ENCODE data around the gene FHAD1. TPM values are rescaled to one million over a fixed set of nuclear protein-coding genes. Genes with fewer than 3 reads are reported as not detected.

Gene FHAD1
- total RNA-seq, 1 donor from 2014 or later = not detected

- Mint-ChIP-seq H3K36me3 (ENCODE audit: unreplicated experiment) (no peaks in the 10 kb centered on the region), H3K27ac (ENCODE audit: unreplicated experiment) (no peak overlapping the region), H3K4me1 (ENCODE audit: unreplicated experiment) (no peaks in the 10 kb centered on the region), H3K9me3 (ENCODE audit: unreplicated experiment) (no peaks in the 10 kb centered on the region), H3K4me3 (ENCODE audit: unreplicated experiment) (no peak overlapping the region), H3K27me3 (ENCODE audit: unreplicated experiment) (no peaks in the 10 kb centered on the region)
- DNase-seq (ENCODE audit: extremely low spot score, unreplicated experiment) = no peak
- TF ChIP-seq CTCF (IDR thresholded peaks at IDR 0.05) = no peak
These were observed 26.1 kb upstream of the FHAD1 start for GRCh38 chr1:15220825-15221431.

GRCh38 chr1:15222653-15223303, 24.2 kb upstream of the FHAD1 start:
- Mint-ChIP-seq H3K27ac (ENCODE audit: unreplicated experiment) (no peak overlapping the region), H3K36me3 (ENCODE audit: unreplicated experiment) (no peaks in the 10 kb centered on the region), H3K9me3 (ENCODE audit: unreplicated experiment) (no peaks in the 10 kb centered on the region), H3K4me3 (ENCODE audit: unreplicated experiment) (no peak overlapping the region), H3K4me1 (ENCODE audit: unreplicated experiment) (no peaks in the 10 kb centered on the region), H3K27me3 (ENCODE audit: unreplicated experiment) (no peaks in the 10 kb centered on the region)
- no peak for TF ChIP-seq CTCF (IDR thresholded peaks at IDR 0.05)
- DNase-seq (ENCODE audit: extremely low spot score, unreplicated experiment) = no peak

- Mint-ChIP-seq H3K27ac (ENCODE audit: unreplicated experiment) (no peak overlapping the region), H3K4me1 (ENCODE audit: unreplicated experiment) (no peaks in the 10 kb centered on the region), H3K4me3 (ENCODE audit: unreplicated experiment) (no peak overlapping the region), H3K36me3 (ENCODE audit: unreplicated experiment) (no peaks in the 10 kb centered on the region), H3K9me3 (ENCODE audit: unreplicated experiment) (no peaks in the 10 kb centered on the region), H3K27me3 (ENCODE audit: unreplicated experiment) (no peaks in the 10 kb centered on the region)
- TF ChIP-seq CTCF (IDR thresholded peaks at IDR 0.05) = no peak
- DNase-seq (ENCODE audit: extremely low spot score, unreplicated experiment) = no peak
These were observed 22.7 kb upstream of the FHAD1 start for GRCh38 chr1:15224259-15224869.

GRCh38 chr1:15224974-15225373, 22.0 kb upstream of the FHAD1 start:
- H3K36me3 Mint-ChIP-seq (ENCODE audit: unreplicated experiment) = no peaks in the 10 kb centered on the region
- H3K4me1 Mint-ChIP-seq (ENCODE audit: unreplicated experiment) = no peaks in the 10 kb centered on the region
- no peaks in the 10 kb centered on the region for H3K9me3 Mint-ChIP-seq (ENCODE audit: unreplicated experiment)
- no peak overlapping the region for H3K27ac Mint-ChIP-seq (ENCODE audit: unreplicated experiment)
- no peak overlapping the region for H3K4me3 Mint-ChIP-seq (ENCODE audit: unreplicated experiment)
- TF ChIP-seq CTCF (IDR thresholded peaks at IDR 0.05) = no peak
- no peaks in the 10 kb centered on the region for H3K27me3 Mint-ChIP-seq (ENCODE audit: unreplicated experiment)
- DNase-seq (ENCODE audit: extremely low spot score, unreplicated experiment) = no peak

GRCh38 chr1:15225461-15225860, 21.6 kb upstream of the FHAD1 start:
- H3K27ac Mint-ChIP-seq (ENCODE audit: unreplicated experiment) = no peak overlapping the region

More at GRCh38 chr1:15225461-15225860, 21.6 kb upstream of the FHAD1 start:
- Mint-ChIP-seq H3K9me3 (ENCODE audit: unreplicated experiment) (no peaks in the 10 kb centered on the region), H3K36me3 (ENCODE audit: unreplicated experiment) (no peaks in the 10 kb centered on the region), H3K4me3 (ENCODE audit: unreplicated experiment) (no peak overlapping the region), H3K4me1 (ENCODE audit: unreplicated experiment) (no peaks in the 10 kb centered on the region), H3K27me3 (ENCODE audit: unreplicated experiment) (no peaks in the 10 kb centered on the region)
- no peak for DNase-seq (ENCODE audit: extremely low spot score, unreplicated experiment)
- TF ChIP-seq CTCF (IDR thresholded peaks at IDR 0.05) = no peak
